Endometrium (tissue), 2 donors: Measurements from ENCODE around the gene TM2D3.

Experiments used
- FAIRE-seq: peaks from 2 replicates; lab custom pipeline; 2012; peaks lifted over from hg19 to GRCh38; lab: Jason Lieb, UNC
- donor health status: control.
- donor health status: control.

TM2D3 gene, protein sequence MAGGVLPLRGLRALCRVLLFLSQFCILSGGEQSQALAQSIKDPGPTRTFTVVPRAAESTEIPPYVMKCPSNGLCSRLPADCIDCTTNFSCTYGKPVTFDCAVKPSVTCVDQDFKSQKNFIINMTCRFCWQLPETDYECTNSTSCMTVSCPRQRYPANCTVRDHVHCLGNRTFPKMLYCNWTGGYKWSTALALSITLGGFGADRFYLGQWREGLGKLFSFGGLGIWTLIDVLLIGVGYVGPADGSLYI

GRCh38 chr15:101652098-101652785 lies at the start of gene TM2D3:
Gene TM2D3 (minus strand): TSS chr15:101652381. CDS start chr15:101652361, 20 bp downstream.
- FAIRE-seq, result no peak

DNA sequence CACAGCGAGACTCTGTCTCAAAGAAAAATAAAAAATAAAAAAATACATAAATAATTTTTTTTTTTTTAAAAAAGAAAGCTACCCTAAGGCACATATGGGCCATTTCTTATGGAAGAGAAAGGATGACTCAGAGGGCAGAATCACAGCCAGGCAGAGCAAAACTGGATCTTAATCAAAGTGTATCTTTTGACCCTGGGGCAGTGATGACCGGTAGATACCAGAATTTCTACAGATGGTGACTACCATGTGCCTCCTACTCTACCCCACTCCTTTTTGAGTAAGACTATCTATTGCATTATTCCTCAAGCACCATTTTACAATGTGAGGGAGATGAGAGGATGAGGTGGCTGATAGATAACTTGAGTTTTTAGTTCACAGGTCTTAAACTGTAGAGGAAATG lies 46.1 kb upstream of the TM2D3 start:
- no peak for FAIRE-seq

GRCh38 chr15:101697488-101697887 lies 45.3 kb upstream of the TM2D3 start:
- FAIRE-seq, result no peak

- FAIRE-seq, result no peak
Measured at GRCh38 chr15:101696829-101697228, 44.6 kb upstream of the TM2D3 start.

DNA sequence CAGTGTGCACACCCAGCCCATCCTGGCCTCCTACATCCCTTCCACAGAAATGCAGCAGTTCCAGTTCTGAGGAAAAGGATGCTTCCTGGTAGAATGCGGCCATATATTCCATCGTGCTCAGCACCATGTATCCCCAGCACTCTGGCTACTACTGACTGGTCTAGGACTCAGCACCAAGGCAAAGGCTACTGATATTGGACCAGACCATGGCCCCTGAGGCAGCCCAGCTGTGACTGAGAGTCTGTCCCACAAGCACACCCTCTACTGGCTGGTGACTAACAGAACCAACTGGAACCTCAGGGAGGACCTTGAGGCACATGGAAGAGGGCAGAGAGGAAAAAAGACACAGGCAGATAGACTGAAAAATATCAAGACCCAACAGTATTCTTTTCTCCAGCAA lies 42.1 kb upstream of the TM2D3 start:
- no peak for FAIRE-seq

DNA sequence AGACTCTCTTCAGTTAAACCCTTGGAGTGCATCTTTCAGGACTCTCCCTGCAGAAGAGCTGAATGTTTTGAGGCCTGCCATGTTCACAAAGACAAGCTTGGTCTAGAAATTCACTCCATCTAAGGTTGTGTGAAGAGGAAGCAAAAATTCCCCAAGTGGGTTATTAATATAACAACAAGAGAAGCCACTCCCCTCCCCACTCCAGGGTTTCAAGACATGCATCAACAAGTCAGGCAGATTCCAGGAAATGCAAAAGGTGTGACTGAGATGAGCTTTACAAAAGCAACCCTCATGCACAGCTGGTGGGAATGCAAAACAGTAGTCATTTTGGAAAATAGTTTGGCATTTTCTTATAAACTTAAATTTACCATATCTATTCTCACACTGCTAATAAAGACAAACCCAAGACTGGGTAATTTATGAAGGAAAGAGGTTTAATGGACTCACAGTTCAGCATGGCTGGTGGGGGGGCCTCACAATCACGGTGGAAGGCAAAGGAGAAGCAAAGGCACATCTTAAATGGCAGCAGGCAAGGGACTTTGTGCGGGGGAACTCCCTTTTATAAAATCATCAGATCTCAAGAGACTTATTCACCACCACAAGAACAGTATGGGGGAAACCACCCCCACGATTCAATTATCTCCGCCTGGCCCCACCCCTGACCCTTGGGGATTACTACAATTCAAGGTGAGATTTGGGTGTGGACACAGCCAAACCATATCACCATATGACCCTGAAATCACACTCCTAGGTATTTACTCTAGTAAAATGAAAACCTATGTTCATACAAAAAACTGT lies 40.8 kb upstream of the TM2D3 start:
- FAIRE-seq, result no peak

DNA sequence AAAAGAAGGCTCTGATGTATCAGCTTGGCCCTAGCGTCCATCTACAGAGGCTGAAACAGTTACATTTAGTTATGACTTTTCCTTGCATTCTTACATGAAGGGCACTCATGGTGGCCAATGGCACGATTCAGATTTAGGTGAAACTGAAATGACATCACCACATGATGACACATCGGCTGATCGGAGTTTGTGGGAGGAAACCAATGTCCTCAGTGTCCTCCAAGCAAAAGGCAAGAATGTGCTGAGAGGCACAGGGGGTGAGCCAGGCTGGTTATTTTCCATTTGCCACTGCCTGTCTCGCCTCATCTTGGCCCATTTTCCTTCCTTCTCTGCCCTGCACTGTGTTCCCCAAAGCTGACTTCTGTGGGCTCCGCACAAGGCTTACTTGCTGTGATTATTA lies 37.7 kb upstream of the TM2D3 start:
- no peak for FAIRE-seq

DNA sequence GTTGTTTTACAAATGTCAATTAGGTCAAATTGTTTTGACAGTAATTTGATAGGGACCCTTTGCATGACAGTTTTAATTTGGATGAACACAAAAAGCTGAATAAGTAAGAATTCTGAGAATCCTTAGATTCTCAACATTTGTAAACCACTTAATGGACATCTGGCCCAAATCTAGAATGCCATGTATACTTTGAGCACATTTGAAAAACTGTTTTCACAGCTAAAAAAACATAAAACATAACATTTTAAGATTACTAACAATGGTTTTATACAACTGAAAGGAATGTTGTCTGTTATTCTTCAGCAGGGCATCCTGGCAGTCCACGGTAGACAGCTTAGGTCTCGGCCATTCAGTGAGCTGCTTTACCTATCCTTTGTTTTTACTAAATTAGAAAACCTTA lies 34.5 kb upstream of the TM2D3 start:
- FAIRE-seq, result no peak

GRCh38 chr15:101684877-101685276 lies 32.7 kb upstream of the TM2D3 start:
- FAIRE-seq, result no peak

DNA sequence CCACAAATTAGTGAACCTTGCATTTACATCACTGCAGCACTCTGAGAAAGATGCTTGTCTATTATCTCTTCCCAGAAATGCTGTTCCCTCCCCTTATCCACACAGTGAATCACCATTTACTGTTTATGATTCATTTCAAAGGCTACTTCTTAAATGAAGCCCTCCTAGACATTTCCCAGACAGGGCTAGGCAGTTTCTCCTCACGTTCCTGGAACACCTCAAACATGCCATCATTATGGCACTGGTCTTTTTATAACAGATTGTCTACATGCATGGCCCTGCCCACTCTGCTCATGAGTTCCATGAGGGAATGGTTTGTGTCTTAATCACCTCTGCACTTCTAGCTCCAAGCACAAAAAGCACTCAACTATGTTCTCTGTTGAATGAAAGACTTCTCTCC lies 32.2 kb upstream of the TM2D3 start:
- FAIRE-seq, result no peak

DNA sequence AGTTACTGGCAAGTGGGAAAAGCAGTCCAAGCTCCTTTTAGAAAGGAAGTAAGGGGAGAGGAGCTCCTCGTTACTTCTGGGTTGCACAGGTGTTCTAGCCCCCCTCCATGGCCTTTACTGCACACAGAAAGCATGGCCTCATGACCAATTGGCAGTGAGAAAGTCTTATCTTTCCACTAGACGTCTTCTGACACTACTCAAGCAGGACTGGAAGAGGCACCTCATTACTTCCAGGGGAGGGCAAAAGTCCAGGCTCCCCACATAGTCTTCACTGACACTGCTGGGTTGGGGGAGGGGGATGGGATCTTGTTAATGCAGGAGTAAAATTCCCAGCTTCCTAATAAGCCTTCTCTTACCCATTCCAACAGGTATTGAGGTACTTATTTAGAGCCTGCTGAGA lies 27.6 kb upstream of the TM2D3 start:
- no peak for FAIRE-seq

DNA sequence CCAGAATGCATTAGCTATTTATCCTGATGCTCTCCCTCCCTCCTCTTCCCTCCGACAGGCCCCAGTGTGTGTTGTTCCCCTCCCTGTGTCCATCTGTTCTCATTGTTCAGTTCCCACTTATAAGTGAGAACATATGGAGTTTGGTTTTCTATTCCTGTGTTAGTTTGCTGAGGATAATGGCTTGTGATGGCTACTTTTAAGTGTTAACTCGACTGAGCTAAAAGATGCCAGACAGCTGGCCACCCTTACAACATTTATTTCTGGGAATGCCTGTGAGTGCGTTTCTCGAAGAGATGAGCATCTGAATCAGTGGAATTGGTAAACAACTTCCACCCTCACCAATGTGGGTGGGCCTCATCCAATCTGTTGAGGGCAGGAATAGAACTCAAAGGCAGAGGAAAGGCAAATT lies 24.7 kb upstream of the TM2D3 start:
- no peak for FAIRE-seq

GRCh38 chr15:101675796-101676582 lies 23.8 kb upstream of the TM2D3 start:
- no peak for FAIRE-seq

DNA sequence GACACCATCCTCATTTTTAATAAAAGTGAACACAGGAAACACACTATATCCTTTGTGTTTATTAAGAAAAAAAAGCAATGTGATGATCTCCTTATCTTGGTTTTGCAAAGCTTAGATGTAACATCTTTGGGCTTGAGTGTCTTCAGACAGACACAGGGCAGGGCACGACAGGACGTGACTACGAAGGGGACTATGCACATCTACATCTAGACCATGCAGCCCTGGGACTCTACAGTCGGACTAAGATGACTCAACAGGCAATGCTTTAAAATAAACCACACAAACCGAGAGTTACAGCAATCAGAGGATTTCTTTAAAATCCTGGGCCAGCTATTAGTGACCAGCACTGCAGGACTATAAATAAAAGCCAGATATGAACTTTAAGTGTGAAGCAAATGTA lies 22.8 kb upstream of the TM2D3 start:
- no peak for FAIRE-seq

DNA sequence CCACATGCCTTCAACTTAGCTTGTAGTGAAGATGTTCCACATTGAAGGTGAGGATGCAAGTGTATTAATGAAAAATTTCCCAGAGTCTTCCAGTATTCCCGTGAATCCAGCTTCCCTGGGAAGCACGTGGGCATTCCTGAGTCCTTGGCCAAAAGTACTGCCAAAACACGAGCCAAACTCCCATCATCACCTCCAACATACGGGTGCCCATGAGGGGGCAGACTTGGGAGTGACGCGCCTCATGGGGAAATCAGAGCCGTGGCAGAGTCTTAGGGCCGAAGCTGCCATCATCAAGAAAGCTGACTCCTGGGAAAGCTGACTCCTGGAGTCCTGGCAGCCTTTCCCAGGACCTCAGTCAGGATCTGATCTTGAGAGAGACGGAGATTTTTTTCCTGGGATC lies 20.1 kb upstream of the TM2D3 start:
- FAIRE-seq, result no peak

DNA sequence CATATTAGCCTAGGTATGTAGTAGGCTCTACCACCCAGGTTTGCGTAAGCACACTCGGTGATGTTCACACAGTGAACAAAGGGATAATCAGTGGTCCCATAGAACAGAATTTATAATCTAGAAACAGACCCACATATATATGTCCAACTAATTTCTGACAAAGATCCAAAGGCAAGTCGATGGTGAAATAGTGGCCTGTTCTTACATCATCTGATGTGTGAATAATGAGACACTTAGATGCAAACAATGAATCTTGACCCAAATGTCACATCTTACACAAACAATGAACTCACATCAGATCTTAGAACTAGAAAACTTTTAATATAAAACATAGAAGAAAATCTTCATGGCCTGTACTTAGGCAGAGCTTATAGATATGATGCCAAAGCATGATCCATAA lies 17.6 kb upstream of the TM2D3 start:
- FAIRE-seq, result no peak

DNA sequence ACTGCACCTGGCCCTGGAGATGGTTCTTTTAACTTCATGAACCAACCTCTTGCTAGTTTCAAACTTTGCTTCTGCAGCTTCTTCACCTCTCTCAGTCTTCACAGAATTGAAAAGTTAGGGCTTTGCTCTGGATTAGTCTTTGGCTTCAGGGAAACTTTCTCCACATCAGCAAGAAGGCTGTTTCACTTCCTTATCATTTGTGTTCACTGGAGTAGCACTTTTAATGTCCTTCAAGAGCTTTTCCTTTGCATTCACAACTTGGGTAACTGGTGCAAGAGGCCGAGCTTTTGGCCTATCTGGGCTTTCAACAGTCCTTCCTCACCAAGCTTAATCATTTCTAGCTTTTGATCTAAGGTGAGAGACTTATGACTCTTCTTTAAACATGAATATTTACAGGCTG lies 15.7 kb upstream of the TM2D3 start:
- FAIRE-seq, result no peak

- FAIRE-seq, result no peak
Measured at GRCh38 chr15:101664303-101664913, 12.2 kb upstream of the TM2D3 start.

DNA sequence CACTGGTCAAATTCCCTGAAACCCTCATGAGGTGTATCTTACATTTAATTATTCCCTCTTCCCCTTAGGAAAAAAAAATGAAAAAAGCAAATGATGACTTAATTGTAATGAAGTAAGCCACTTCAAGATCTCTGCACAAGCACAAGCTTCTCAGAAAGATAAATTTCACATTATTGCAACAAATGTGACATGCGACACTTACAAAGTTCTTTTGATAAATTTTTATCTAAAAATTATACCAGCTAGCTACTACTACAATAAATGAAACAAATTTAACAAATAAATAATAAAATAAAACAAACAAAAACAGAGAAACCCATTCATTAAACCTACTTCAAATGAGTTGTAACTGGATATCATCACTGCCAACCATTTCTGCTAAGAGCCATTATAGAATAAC lies 10.0 kb upstream of the TM2D3 start:
- no peak for FAIRE-seq

DNA sequence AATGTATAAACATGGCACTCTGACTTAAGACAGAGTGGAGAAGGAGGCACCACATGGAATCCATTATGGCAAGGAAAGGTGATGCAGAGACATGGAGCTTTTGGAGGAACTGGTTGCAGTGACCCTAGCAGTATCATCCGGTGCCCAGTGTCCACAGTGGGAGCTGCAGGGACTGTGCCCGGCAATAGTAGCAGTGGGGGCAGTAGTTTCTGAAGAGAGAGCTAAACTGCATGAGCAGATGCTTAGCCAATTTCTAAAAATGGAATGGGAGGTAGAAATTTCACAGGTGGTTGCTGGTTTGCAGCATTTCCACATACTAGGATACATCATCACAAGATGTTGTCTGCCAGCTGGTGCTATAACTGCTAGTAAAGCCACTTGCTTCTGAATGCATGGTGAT lies 7.8 kb upstream of the TM2D3 start:
- no peak for FAIRE-seq

- FAIRE-seq, result no peak
Measured at GRCh38 chr15:101657968-101658784, 6.0 kb upstream of the TM2D3 start.
